Kasumi-1 (cell line): ENCODE data around the gene PNN.
"Not testable (repeated sequence)": the region's sequence is repeated elsewhere in the genome, so short reads cannot be mapped to it uniquely, and the experiment has no call there.

Experiments
- DNase-seq, 2 experiments: peaks; one replicate each; lab custom pipeline; 2025; lab: John Stamatoyannopoulos, UW

The PNN gene

GRCh38 chr14:39174560-39175444 is at the start of gene PNN:
TSS of gene PNN (plus strand) at chr14:39175254. CDS start at chr14:39175280, 26 bp downstream.
- peak; percentile 99 to 100 for DNase-seq

- not testable (repeated sequence) for DNase-seq
These were observed 37.2 kb upstream of the PNN start for GRCh38 chr14:39137835-39138234.

GRCh38 chr14:39138440-39138839 is 36.6 kb upstream of the PNN start:
- no peak for DNase-seq

GRCh38 chr14:39140170-39140569 is 34.9 kb upstream of the PNN start:
- no peak for DNase-seq

- not testable (repeated sequence) for DNase-seq
These were observed 33.4 kb upstream of the PNN start for GRCh38 chr14:39141623-39142022.

GRCh38 chr14:39143226-39143625 is 31.8 kb upstream of the PNN start:
- not testable (repeated sequence) for DNase-seq

- no peak for DNase-seq
These were observed 29.6 kb upstream of the PNN start for GRCh38 chr14:39145266-39145966.

- DNase-seq: no peak
These were observed 20.4 kb upstream of the PNN start for GRCh38 chr14:39154594-39155189.

GRCh38 chr14:39157491-39157890 is 17.6 kb upstream of the PNN start:
- no peak for DNase-seq

- no peak for DNase-seq
These were observed 16.7 kb upstream of the PNN start for GRCh38 chr14:39158222-39158858.

GRCh38 chr14:39160494-39160893 is 14.6 kb upstream of the PNN start:
- no peak for DNase-seq

GRCh38 chr14:39167797-39168320 is 7.2 kb upstream of the PNN start:
- DNase-seq: not testable (repeated sequence)

- no peak for DNase-seq
These were observed 6.5 kb upstream of the PNN start for GRCh38 chr14:39168591-39168990.

GRCh38 chr14:39169541-39169900 is 5.5 kb upstream of the PNN start:
- DNase-seq: peak; percentile 49 to 52

GRCh38 chr14:39173198-39173597 is 1.9 kb upstream of the PNN start:
- no peak for DNase-seq

- DNase-seq: peak; percentile 24 to 32
These were observed 600 bp downstream of the PNN start for GRCh38 chr14:39175445-39176262.

GRCh38 chr14:39176263-39177167 is 1.5 kb downstream of the PNN start:
- no peak for DNase-seq

- DNase-seq: no peak
These were observed 2.1 kb downstream of the PNN start for GRCh38 chr14:39177168-39177545.

GRCh38 chr14:39179042-39179441 is 4.0 kb downstream of the PNN start:
- DNase-seq: no peak

- DNase-seq: no peak
These were observed 5.5 kb downstream of the PNN start for GRCh38 chr14:39180553-39180952.
